ENCODE data around the gene AJM1.
A peak's percentile ranks its signal among the peaks of the same experiment; 100 is the strongest.
"Not testable (repeated sequence)": the region's sequence is repeated elsewhere in the genome, so short reads cannot be mapped to it uniquely, and the experiment has no call there.

The AJM1 gene

GRCh38 chr9:136841646-136842379 lies 465 bp upstream of the AJM1 start:
- peak overlapping the region; percentile 52 for H3K4me3 ChIP-seq (ENCODE audit: low read depth, low read length)
- not testable (repeated sequence) for DNase-seq (ENCODE audit: low read depth)

- not testable (repeated sequence) for DNase-seq (ENCODE audit: low read depth)
- peak overlapping the region; percentile 17 for H3K4me3 ChIP-seq (ENCODE audit: low read depth, low read length)
These were observed 1.0 kb downstream of the AJM1 start for GRCh38 chr9:136843159-136843800.

- DNase-seq (ENCODE audit: low read depth); H3K4me3 ChIP-seq (ENCODE audit: low read depth, low read length): not testable (repeated sequence)
These were observed 1.8 kb downstream of the AJM1 start for GRCh38 chr9:136843801-136844740.

GRCh38 chr9:136844761-136845464 lies 2.6 kb downstream of the AJM1 start:
- no peak for DNase-seq (ENCODE audit: low read depth)

GRCh38 chr9:136845465-136846260 lies 3.4 kb downstream of the AJM1 start:
- no peak for DNase-seq (ENCODE audit: low read depth)
- H3K4me3 ChIP-seq (ENCODE audit: low read depth, low read length) = peak overlapping the region; percentile 17

More at GRCh38 chr9:136844761-136845464, 2.6 kb downstream of the AJM1 start:
- H3K4me3 ChIP-seq (ENCODE audit: low read depth, low read length) = no peak overlapping the region

- H3K4me3 ChIP-seq (ENCODE audit: low read depth, low read length) = peak overlapping the region; percentile 41
- DNase-seq (ENCODE audit: low read depth) = no peak
These were observed 4.3 kb downstream of the AJM1 start for GRCh38 chr9:136846376-136847087.

- H3K4me3 ChIP-seq (ENCODE audit: low read depth, low read length) = peak overlapping the region; percentile 100
- peak; percentile 64 for DNase-seq (ENCODE audit: low read depth)
These were observed 5.0 kb downstream of the AJM1 start for GRCh38 chr9:136847088-136847825.

- peak overlapping the region; percentile 100 for H3K4me3 ChIP-seq (ENCODE audit: low read depth, low read length)
- peak; percentile 64 for DNase-seq (ENCODE audit: low read depth)
These were observed 5.6 kb downstream of the AJM1 start for GRCh38 chr9:136847826-136848392.

GRCh38 chr9:136848393-136849037 lies 6.2 kb downstream of the AJM1 start:
- peak overlapping the region; percentile 100 for H3K4me3 ChIP-seq (ENCODE audit: low read depth, low read length)
- DNase-seq (ENCODE audit: low read depth) = no peak

GRCh38 chr9:136849038-136849959 lies 7.0 kb downstream of the AJM1 start, which contains the start of gene PHPT1:
TSS of gene PHPT1 (plus strand) at chr9:136849409. CDS start at chr9:136849431, 22 bp downstream.
- peak; percentile 96 for DNase-seq (ENCODE audit: low read depth)
- peak within 1 kb of the TSS; percentile 100 for H3K4me3 ChIP-seq (ENCODE audit: low read depth, low read length)

GRCh38 chr9:136849960-136850865 lies 7.9 kb downstream of the AJM1 start:
- DNase-seq (ENCODE audit: low read depth) = no peak
- peak overlapping the region; percentile 100 for H3K4me3 ChIP-seq (ENCODE audit: low read depth, low read length)

- H3K4me3 ChIP-seq (ENCODE audit: low read depth, low read length) = no peak overlapping the region
These were observed 8.8 kb downstream of the AJM1 start for GRCh38 chr9:136850866-136851775.

GRCh38 chr9:136851941-136852663 lies 9.8 kb downstream of the AJM1 start, which contains the start of gene MAMDC4:
TSS of gene MAMDC4 (plus strand) at chr9:136852346. CDS start at chr9:136852417, 71 bp downstream.
- H3K4me3 ChIP-seq (ENCODE audit: low read depth, low read length) = no peak within 1 kb of the TSS
- no peak for DNase-seq (ENCODE audit: low read depth)

More at GRCh38 chr9:136850866-136851775, 8.8 kb downstream of the AJM1 start:
- no peak for DNase-seq (ENCODE audit: low read depth)

Data from skeletal muscle cell (primary cell).